GM12864 (cell line): ENCODE results near the gene PRR35.

Experiments
- DNase-seq: peaks from one replicate; pipeline ENCODE4 v3.0.0-alpha.2; 2011; ENCODE audit warnings: low read depth
- H3K4me3 ChIP-seq: 2 replicates; pipeline ENCODE4 v1.5.1; 2011; ENCODE audit warnings: mild to moderate bottlenecking, low read depth, low read length, control low read depth
- CTCF ChIP-seq: IDR thresholded peaks from 2 replicates; pipeline ENCODE4 v1.5.1; 2011; ENCODE audit warnings: low read depth, mild to moderate bottlenecking, moderate library complexity, low read length, control low read depth, inconsistent platforms; ENCODE audit errors: missing control alignments

The PRR35 gene

DNA sequence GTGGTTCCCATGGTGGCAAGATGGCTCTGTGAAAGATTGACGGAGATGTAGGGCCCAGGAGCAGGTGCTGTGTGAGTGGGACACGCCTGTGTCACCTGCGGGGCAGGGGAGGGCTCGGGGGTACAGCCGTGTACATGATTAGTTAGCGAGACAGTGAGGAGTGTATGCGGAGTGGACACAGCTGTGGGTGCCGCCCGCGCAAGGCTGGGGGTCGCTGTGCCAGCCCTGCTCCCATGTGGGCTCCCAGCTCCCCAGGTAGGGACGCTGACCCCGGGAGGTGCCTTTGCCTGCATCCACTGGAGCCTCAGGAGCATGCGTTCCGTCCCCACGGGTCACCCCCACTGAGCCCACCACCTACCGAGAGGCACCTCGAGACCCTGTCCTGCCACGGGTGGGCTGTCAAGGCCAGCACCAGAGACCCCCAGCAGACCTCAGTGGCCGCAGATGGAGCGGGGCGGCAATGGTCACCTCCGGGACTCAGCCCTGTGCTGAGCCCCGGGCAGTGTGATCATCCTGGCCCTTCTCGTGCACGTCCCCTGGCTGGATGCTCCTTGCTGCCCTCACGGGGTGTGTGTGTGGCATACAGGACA, 25.2 kb upstream of the PRR35 start:
- DNase-seq: no peak
- H3K4me3 ChIP-seq: no peak overlapping the region
- no peak for TF ChIP-seq CTCF

GRCh38 chr16:535446-536405, 24.5 kb upstream of the PRR35 start:
- TF ChIP-seq CTCF: no peak
- no peak for DNase-seq
- no peak overlapping the region for H3K4me3 ChIP-seq

DNA sequence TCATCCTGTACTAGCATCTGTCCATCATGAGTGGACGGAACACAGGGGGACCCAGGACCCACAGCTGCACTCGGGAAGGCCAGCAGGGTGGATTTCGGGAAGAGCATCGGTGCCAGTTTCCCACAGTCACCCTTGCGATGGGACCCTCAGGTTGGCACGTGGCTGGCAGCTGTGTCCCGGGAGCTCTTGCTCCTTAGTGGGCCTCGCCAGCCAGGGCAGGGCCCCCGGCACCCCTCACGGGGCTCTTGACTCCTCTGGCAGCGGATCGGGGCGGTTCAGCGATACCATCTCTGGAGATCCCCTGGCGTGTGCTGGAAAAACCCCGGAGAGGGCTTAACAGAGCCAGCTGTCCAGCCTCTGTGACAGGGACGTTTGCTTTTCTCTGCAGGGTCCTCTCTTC, 23.4 kb upstream of the PRR35 start:
- no peak overlapping the region for H3K4me3 ChIP-seq
- no peak for TF ChIP-seq CTCF
- DNase-seq: no peak

- TF ChIP-seq CTCF: peak; percentile 5
- no peak for DNase-seq
- no peak overlapping the region for H3K4me3 ChIP-seq
These were observed 22.5 kb upstream of the PRR35 start for GRCh38 chr16:537415-538335.

DNA sequence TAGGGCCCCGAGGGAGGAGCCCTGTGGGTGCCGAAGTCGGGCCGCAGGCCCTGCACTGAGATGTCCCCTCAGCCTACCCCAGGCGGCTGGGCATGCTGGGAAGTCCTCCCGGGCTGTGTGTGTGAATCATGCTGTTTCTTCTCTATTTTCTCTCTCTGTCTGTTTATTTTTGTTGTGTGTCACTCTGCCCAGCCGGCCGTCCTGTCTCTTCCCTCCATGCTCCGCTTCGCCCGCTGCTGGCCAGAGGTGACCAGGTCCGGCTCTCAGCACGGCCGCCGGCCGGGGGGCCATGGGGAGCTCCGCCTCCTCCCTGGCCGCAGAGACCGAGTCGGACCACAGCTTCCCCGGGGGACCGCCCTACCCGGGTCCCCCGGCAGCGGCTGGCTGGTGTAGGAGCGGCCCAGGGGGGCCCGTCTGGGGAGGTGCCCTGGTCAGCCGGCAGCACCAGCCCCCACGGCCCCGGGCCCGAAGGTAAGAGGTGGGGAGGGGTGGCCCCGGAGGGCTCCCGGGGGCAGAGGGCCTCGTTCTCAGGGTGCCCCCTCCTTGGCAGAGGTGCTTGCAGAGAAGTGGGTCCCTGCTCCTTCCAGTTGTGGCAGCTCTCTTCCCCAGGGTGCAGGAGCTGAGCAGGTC, 20.2 kb upstream of the PRR35 start:
- TF ChIP-seq CTCF: no peak
- DNase-seq: no peak
- H3K4me3 ChIP-seq: no peak overlapping the region

DNA sequence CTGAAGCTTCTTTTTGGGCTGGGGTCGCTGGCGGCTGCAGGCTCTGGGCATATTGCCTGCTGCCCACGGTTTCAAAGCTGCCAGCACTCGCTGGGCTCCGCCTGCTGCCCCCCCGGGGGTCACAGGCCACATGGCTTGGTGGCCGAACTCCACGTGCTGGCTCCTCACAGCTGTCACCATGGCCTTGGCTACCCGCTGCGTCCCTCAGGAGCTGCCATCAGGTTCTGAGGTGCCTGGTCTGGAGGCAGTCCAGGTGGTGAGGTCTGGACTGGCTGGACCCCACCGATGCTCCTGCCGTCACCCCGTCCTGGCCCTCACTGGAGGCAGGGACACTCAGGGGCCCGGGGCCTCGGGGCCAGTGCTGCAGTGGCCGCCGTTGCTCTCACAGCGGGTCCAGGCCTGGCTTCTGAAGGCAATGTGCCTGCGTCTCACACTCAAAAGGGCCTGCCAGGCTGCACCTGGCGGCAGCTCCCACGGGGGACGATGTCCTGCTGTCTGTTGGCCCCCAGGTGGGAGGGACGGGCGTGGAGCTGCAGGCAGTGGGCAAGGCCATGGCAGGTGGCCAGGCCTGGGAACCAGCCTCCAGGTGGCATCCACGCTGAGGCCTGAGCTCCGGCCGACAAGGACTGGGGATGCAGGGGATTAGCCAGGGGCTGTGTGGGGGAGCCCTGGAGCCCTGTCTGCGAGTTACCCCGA, 19.4 kb upstream of the PRR35 start:
- TF ChIP-seq CTCF: no peak
- no peak for DNase-seq
- no peak overlapping the region for H3K4me3 ChIP-seq
